Kidney epithelial cell (primary cell): ENCODE results near the gene IZUMO4. TPM values are rescaled to one million over a fixed set of nuclear protein-coding genes. Genes with fewer than 3 reads are reported as not detected.

Source experiments
- DNase-seq: peaks from one replicate; pipeline ENCODE4 v3.0.0-alpha.2; 2010; ENCODE audit warnings: low read depth
- H3K27me3 ChIP-seq: 2 replicates; pipeline ENCODE4 v1.6.0; 2011; ENCODE audit warnings: low read length; ENCODE audit not compliant: control insufficient read depth, insufficient read depth
- H3K36me3 ChIP-seq: 2 replicates; pipeline ENCODE4 v1.5.1; 2011; ENCODE audit warnings: low read length; ENCODE audit not compliant: control insufficient read depth, insufficient read depth
- H3K4me3 ChIP-seq: 2 replicates; pipeline ENCODE4 v1.5.1; 2011; ENCODE audit warnings: low read depth, mild to moderate bottlenecking, control low read depth, low read length
- CTCF ChIP-seq: IDR thresholded peaks from 2 replicates; pipeline ENCODE4 v1.5.1; 2011; ENCODE audit warnings: mild to moderate bottlenecking, moderate library complexity, low read length, control low read depth, inconsistent platforms; ENCODE audit not compliant: insufficient read depth, poor library complexity, severe bottlenecking
- total RNA-seq: library from RNA; depleted of rRNA; stranded (reverse); fragments of >200 nt; gene quantifications from 2 replicates; pipeline ENCODE4 v1.2.3, GENCODE V29; 2015

The IZUMO4 gene
- total RNA-seq, 1 donor from 2014 or later = 3.8 TPM

DNA sequence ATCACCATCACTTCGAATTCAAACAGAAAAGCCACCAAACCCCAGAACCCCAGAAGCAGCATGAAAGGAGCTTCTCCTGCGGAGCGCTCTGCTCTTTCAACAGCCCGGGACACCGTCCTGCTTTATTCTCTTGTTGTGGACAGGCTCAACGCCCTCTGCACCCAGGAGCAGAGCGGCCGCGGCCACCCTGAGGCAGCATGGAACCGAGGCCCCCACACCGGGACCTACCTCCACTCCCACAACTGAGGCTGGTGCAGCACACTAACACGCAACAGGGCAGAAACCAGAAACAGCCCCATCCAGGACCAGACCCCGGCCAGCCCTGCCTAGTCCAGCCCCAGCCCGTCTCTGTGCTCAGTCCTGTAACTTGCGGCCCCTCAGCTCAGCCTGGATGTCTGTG lies 47.5 kb downstream of the IZUMO4 start:
- Histone ChIP-seq H3K36me3 (no peaks in the 10 kb centered on the region), H3K4me3 (no peak overlapping the region), H3K27me3 (no peaks in the 10 kb centered on the region)
- no peak for TF ChIP-seq CTCF
- DNase-seq = no peak

DNA sequence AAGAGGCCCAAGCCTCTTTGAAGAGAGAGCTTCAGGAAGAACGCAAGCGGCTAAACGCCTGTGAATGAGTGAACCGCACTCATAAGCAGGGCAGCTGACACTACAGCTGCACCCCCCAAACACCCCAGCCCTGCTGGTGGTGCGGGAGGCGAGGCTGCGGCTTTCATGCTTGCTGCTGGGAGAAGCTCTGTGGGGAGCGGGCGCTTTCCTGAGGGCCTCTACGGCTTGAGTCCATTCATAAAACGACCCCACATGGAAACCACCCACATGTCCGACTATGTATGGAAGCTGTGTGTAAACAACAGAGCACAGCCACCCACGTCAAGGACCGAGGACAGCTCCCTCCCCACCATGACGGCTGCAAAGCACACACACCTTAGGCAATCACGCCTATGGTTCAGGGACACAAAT lies 49.1 kb downstream of the IZUMO4 start:
- TF ChIP-seq CTCF = no peak
- DNase-seq = no peak
- no peaks in the 10 kb centered on the region for H3K27me3 ChIP-seq
- H3K4me3 ChIP-seq = no peak overlapping the region
- H3K36me3 ChIP-seq = no peaks in the 10 kb centered on the region

DNA sequence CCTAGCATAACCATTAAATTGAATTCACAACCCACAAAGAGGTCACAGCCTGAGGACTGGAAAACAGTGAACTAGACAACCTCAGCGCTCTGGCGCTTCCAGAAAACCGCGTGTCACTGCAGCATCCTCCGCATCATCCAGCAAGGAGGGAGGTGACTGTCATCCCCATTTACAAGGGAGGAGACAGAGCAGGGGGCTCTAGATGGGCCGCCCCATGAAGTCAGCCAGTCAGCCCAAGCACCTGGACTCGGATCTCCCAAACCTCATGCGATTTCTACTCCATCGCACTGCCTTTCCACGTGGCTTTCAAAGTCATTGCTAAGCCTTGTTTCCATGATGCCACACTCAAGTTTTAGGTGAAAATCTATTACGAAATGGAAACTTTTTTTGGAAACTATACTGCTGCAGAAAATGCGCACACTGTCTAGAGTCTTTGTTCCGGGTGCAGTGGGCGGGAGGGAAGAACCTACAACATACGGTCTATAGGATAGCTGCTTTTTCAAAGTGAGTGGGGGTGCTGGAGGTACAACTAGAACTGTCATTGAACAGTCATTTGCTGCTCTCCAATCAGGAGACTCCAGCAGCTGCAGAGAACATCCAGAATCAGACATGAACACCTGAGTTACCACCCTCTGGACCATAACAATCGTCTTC lies 51.9 kb downstream of the IZUMO4 start:
- Histone ChIP-seq H3K36me3 (no peaks in the 10 kb centered on the region), H3K27me3 (no peaks in the 10 kb centered on the region), H3K4me3 (no peak overlapping the region)
- no peak for DNase-seq
- no peak for TF ChIP-seq CTCF

Other genes starting within 250 kb of the IZUMO4 start
- 18.8 and 32.1 TPM in 2 replicates for gene REXO1, start 248.4 kb upstream of the IZUMO4 start, total RNA-seq
- 11.4 and 15.3 TPM in 2 replicates for gene KLF16, start 233.3 kb upstream of the IZUMO4 start, total RNA-seq
- gene ABHD17A, start 211.4 kb upstream of the IZUMO4 start, total RNA-seq = 54.1 and 66.7 TPM in 2 replicates
- 1.8 and 8.6 TPM in 2 replicates for gene ADAT3, start 191.5 kb upstream of the IZUMO4 start, total RNA-seq
- gene SCAMP4, start 191.5 kb upstream of the IZUMO4 start, total RNA-seq = 167 and 178 TPM in 2 replicates
- 95.8 and 105 TPM in 2 replicates for gene CSNK1G2, start 155.7 kb upstream of the IZUMO4 start, total RNA-seq
- 51.3 and 66.1 TPM in 2 replicates for gene BTBD2, start 81.2 kb upstream of the IZUMO4 start, total RNA-seq
- gene MKNK2, start 45.7 kb upstream of the IZUMO4 start, total RNA-seq = 253 and 315 TPM in 2 replicates
- 40.3 and 62.0 TPM in 2 replicates for gene MOB3A, start 589 bp upstream of the IZUMO4 start, total RNA-seq
- gene AP3D1, start 54.7 kb downstream of the IZUMO4 start, total RNA-seq = 178 and 194 TPM in 2 replicates
- gene DOT1L, start 67.0 kb downstream of the IZUMO4 start, total RNA-seq = 12.0 and 15.7 TPM in 2 replicates
- gene PLEKHJ1, start 139.4 kb downstream of the IZUMO4 start, total RNA-seq = 104 TPM in 2 replicates
- 72.4 and 75.4 TPM in 2 replicates for gene SF3A2, start 139.9 kb downstream of the IZUMO4 start, total RNA-seq
- gene AMH, start 152.4 kb downstream of the IZUMO4 start, total RNA-seq = 0.89 TPM in 1 of 2 replicates, not detected in the other
- gene JSRP1, start 159.5 kb downstream of the IZUMO4 start, total RNA-seq = 2.2 and 2.5 TPM in 2 replicates
- gene PEAK3, start 185.3 kb downstream of the IZUMO4 start, total RNA-seq = not detected in 2 replicates
- gene LINGO3, start 211.2 kb downstream of the IZUMO4 start, total RNA-seq = not detected in 2 replicates
- 140 and 144 TPM in 2 replicates for gene LSM7, start 231.7 kb downstream of the IZUMO4 start, total RNA-seq
- gene SPPL2B, start 231.8 kb downstream of the IZUMO4 start, total RNA-seq = 36.1 and 39.0 TPM in 2 replicates